Thyroid gland (tissue), 4 donors: ENCODE data around the gene NANOS3.

Experiments used
- POLR2A ChIP-seq, 2 donors: fragments of 450-650 bp; IDR thresholded peaks; one replicate each; pipeline ENCODE4 v1.6.1; 2017; ENCODE audit warnings: antibody characterized with exemption in 2 of 2, mild to moderate bottlenecking in 2 of 2, moderate library complexity in 1 of 2
- TF ChIP-seq, protein P1 (sequence below), 6 experiments: fragments of 200-600 bp in 3 of 6; fragments of 450-650 bp in 3 of 6; sonication (generic) in 3 of 6; IDR thresholded peaks; one replicate each; pipeline ENCODE4 v1.5.1; 2016 to 2019; ENCODE audit warnings: antibody characterized with exemption in 6 of 6, mild to moderate bottlenecking in 2 of 6, inconsistent platforms in 1 of 6, moderate library complexity in 1 of 6

GRCh38 chr19:13887517-13887916, 10.6 kb downstream of the NANOS3 start:
- TF ChIP-seq, protein P1, sequence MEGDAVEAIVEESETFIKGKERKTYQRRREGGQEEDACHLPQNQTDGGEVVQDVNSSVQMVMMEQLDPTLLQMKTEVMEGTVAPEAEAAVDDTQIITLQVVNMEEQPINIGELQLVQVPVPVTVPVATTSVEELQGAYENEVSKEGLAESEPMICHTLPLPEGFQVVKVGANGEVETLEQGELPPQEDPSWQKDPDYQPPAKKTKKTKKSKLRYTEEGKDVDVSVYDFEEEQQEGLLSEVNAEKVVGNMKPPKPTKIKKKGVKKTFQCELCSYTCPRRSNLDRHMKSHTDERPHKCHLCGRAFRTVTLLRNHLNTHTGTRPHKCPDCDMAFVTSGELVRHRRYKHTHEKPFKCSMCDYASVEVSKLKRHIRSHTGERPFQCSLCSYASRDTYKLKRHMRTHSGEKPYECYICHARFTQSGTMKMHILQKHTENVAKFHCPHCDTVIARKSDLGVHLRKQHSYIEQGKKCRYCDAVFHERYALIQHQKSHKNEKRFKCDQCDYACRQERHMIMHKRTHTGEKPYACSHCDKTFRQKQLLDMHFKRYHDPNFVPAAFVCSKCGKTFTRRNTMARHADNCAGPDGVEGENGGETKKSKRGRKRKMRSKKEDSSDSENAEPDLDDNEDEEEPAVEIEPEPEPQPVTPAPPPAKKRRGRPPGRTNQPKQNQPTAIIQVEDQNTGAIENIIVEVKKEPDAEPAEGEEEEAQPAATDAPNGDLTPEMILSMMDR (IDR thresholded peaks at IDR 0.05) = no peak
- no peak for TF ChIP-seq POLR2A (IDR thresholded peaks at IDR 0.05)
